IMR-90 (cell line): Measurements from ENCODE around the gene RBFOX1. TPM values are rescaled to one million over a fixed set of nuclear protein-coding genes. Genes with fewer than 3 reads are reported as not detected.

ENCODE experiments used
- ATAC-seq: fragments of 200-7000 bp; cut with Tn5 transposase; 2 replicates; pipeline ENCODE4 v1.9.1; 2020; ENCODE audit warnings: low read depth, mild to moderate bottlenecking, moderate library complexity
- BruUV-seq: library from RNA; stranded (reverse); fragments of 400-500 nt; replicated peaks from 2 replicates; lab custom pipeline; 2021; lab: Mats Ljungman, UMichigan
- CTCF ChIA-PET: fragments of 300-600 bp; formaldehyde crosslinking; extraction: SDS; loops from one replicate; lab custom pipeline; 2021; ENCODE audit warnings: antibody characterized with exemption; lab: Yijun Ruan, JAX
- POLR2A ChIA-PET: fragments of 300-600 bp; sonication (Branson Sonifier 250); formaldehyde crosslinking; loops from one replicate; lab custom pipeline; 2022; ENCODE audit warnings: antibody characterized with exemption; ENCODE audit not compliant: unreplicated experiment; lab: Charles Lee
- DNase-seq: peaks from one replicate; pipeline ENCODE4 v3.0.0; 2013
- H2AFZ ChIP-seq: replicated peaks from 2 replicates; pipeline ENCODE3; 2013; ENCODE audit warnings: low read length, mild to moderate bottlenecking; ENCODE audit not compliant: poor library complexity
- H2AK5ac ChIP-seq: 2 replicates; pipeline ENCODE4 v1.6.1; 2013; ENCODE audit warnings: low read depth, low read length, inconsistent platforms
- H2AK9ac ChIP-seq: replicated peaks from 2 replicates; pipeline ENCODE3; 2013; ENCODE audit warnings: mild to moderate bottlenecking, low read depth, low read length, moderate library complexity; ENCODE audit not compliant: poor library complexity
- H2BK120ac ChIP-seq: 2 replicates; pipeline ENCODE4 v1.6.1; 2013; ENCODE audit warnings: low read depth, low read length, inconsistent platforms
- H2BK15ac ChIP-seq: 3 replicates; pipeline ENCODE4 v1.6.1; 2013; ENCODE audit warnings: low read depth, low read length, inconsistent platforms
- H2BK20ac ChIP-seq: 2 replicates; pipeline ENCODE4 v1.6.1; 2013; ENCODE audit warnings: low read depth, mild to moderate bottlenecking, inconsistent platforms, low read length, moderate library complexity
- H2BK5ac ChIP-seq: 2 replicates; pipeline ENCODE4 v1.6.1; 2013; ENCODE audit warnings: mild to moderate bottlenecking, low read depth, low read length, inconsistent platforms; ENCODE audit not compliant: poor library complexity, severe bottlenecking
- H3K14ac ChIP-seq: replicated peaks from 2 replicates; pipeline ENCODE4 v1.6.1; 2013; ENCODE audit warnings: low read depth, low read length, inconsistent platforms
- H3K18ac ChIP-seq: 2 replicates; pipeline ENCODE4 v1.6.1; 2013; ENCODE audit warnings: low read depth, low read length, control low read depth
- H3K23ac ChIP-seq: 2 replicates; pipeline ENCODE4 v1.6.1; 2013; ENCODE audit warnings: low read depth, low read length, inconsistent platforms
- H3K27ac ChIP-seq: 2 replicates; pipeline ENCODE4 v1.5.1; 2013; ENCODE audit warnings: mild to moderate bottlenecking, control low read depth, low read length; ENCODE audit not compliant: insufficient read depth
- H3K27me3 ChIP-seq: 2 replicates; pipeline ENCODE4 v1.6.1; 2013; ENCODE audit warnings: low read length; ENCODE audit not compliant: control insufficient read depth, insufficient read depth
- H3K36me3 ChIP-seq: 2 replicates; pipeline ENCODE4 v1.6.1; 2013; ENCODE audit warnings: low read length, mixed read lengths; ENCODE audit not compliant: control insufficient read depth, insufficient read depth
- H3K4ac ChIP-seq: 2 replicates; pipeline ENCODE4 v1.6.1; 2013; ENCODE audit warnings: low read depth, low read length, inconsistent platforms
- H3K4me1 ChIP-seq: 2 replicates; pipeline ENCODE4 v1.6.1; 2013; ENCODE audit warnings: low read length, mixed read lengths; ENCODE audit not compliant: control insufficient read depth, insufficient read depth
- H3K4me2 ChIP-seq: 2 replicates; pipeline ENCODE4 v1.6.1; 2013; ENCODE audit warnings: low read depth, mild to moderate bottlenecking, control low read depth, low read length, moderate library complexity
- H3K4me3 ChIP-seq: 2 replicates; pipeline ENCODE4 v1.5.1; 2013; ENCODE audit warnings: low read depth, mild to moderate bottlenecking, control low read depth, low read length, moderate library complexity; ENCODE audit not compliant: insufficient read depth
- H3K56ac ChIP-seq: 2 replicates; pipeline ENCODE4 v1.6.1; 2013; ENCODE audit warnings: low read length, inconsistent platforms; ENCODE audit not compliant: insufficient read depth; ENCODE audit errors: extremely low read depth
- H3K79me1 ChIP-seq, 2 experiments: 2 replicates each; pipeline ENCODE4 v1.6.1; 2013; ENCODE audit warnings: low read length in 2 of 2, inconsistent platforms in 1 of 2, low read depth in 1 of 2
- H3K9ac ChIP-seq: 2 replicates; pipeline ENCODE4 v1.6.1; 2013; ENCODE audit warnings: low read depth, low read length, control low read depth
- H3K9me1 ChIP-seq: 2 replicates; pipeline ENCODE4 v1.6.1; 2013; ENCODE audit warnings: low read length, inconsistent platforms; ENCODE audit not compliant: insufficient read depth
- H3K9me3 ChIP-seq: 2 replicates; pipeline ENCODE4 v1.6.1; 2013; ENCODE audit warnings: low read length; ENCODE audit not compliant: control insufficient read depth, insufficient read depth
- H4K20me1 ChIP-seq: 2 replicates; pipeline ENCODE4 v1.6.1; 2013; ENCODE audit warnings: low read length, inconsistent platforms; ENCODE audit not compliant: insufficient read depth
- H4K5ac ChIP-seq: 2 replicates; pipeline ENCODE4 v1.6.1; 2013; ENCODE audit warnings: mild to moderate bottlenecking, low read depth, low read length, control low read depth
- H4K8ac ChIP-seq, 2 experiments: 2 replicates each; pipeline ENCODE4 v1.6.1; 2013; ENCODE audit warnings: low read depth in 2 of 2, low read length in 2 of 2, control low read depth in 1 of 2, inconsistent platforms in 1 of 2
- H4K91ac ChIP-seq: 2 replicates; pipeline ENCODE4 v1.6.1; 2013; ENCODE audit warnings: low read depth, low read length, inconsistent platforms; ENCODE audit not compliant: insufficient read depth
- CEBPB ChIP-seq: IDR thresholded peaks from 2 replicates; pipeline ENCODE4 v1.6.1; 2012; ENCODE audit warnings: low read depth, low read length, improper control_type of control experiment
- CHD1 ChIP-seq: IDR thresholded peaks from 2 replicates; pipeline ENCODE4 v1.6.1; 2012; ENCODE audit warnings: low read depth, low read length, improper control_type of control experiment
- MAFK ChIP-seq: IDR thresholded peaks from 2 replicates; pipeline ENCODE4 v1.6.1; 2012; ENCODE audit warnings: low read depth, low read length, improper control_type of control experiment
- MAZ ChIP-seq: IDR thresholded peaks from 2 replicates; pipeline ENCODE4 v1.6.1; 2012; ENCODE audit warnings: low read depth, mild to moderate bottlenecking, low read length, improper control_type of control experiment, moderate library complexity, borderline replicate concordance
- MXI1 ChIP-seq: IDR thresholded peaks from 2 replicates; pipeline ENCODE4 v1.6.1; 2012; ENCODE audit warnings: low read depth, mild to moderate bottlenecking, low read length, moderate library complexity, borderline replicate concordance
- NFE2L2 ChIP-seq: fragments of 150-350 bp; IDR thresholded peaks from 2 replicates; pipeline ENCODE4 v1.6.1; 2016; ENCODE audit warnings: low read depth, mild to moderate bottlenecking, low read length
- RAD21 ChIP-seq: IDR thresholded peaks from 2 replicates; pipeline ENCODE4 v1.6.1; 2012; ENCODE audit warnings: low read length, improper control_type of control experiment
- WGBS, 2 experiments: methylation state at CpG; one replicate each; pipeline versions ENCODE4 v1.1.5 to v1.1.7; 2013; ENCODE audit warnings: missing lambda C conversion rate in 2 of 2; ENCODE audit not compliant: insufficient read length in 1 of 2; ENCODE audit errors: extremely low coverage in 2 of 2; 5-methylcytosine and 5-hydroxymethylcytosine counted together
- dilution Hi-C: fragments of 300-500 bp; cut with HindIII; formaldehyde crosslinking; loops from one replicate; pipeline ENCODE4 v1.14.3; 2018; ENCODE audit warnings: low sequenced_read_pairs; ENCODE audit not compliant: unreplicated experiment
- in situ Hi-C: fragments of 300-500 bp; cut with MboI; formaldehyde crosslinking; loops from 3 replicates; pipeline ENCODE4 v1.14.3; 2019; ENCODE audit warnings: low sequenced_read_pairs, inconsistent platforms, mixed read lengths
- intact Hi-C: fragments of 100-400 bp; cut with micrococcal nuclease; formaldehyde crosslinking; loops from 2 replicates; pipeline ENCODE4 v1.10.0; 2022
- polyA plus RNA-seq, 3 experiments: library from polyadenylated mRNA; depleted of rRNA; stranded (reverse); fragments of >200 nt; gene quantifications; 2 replicates each; pipeline ENCODE4 v1.2.3, GENCODE V29; 2012; ENCODE audit warnings: low replicate concordance in 1 of 3
- total RNA-seq: library from RNA; depleted of rRNA; stranded (reverse); fragments of >200 nt; gene quantifications from 2 replicates; pipeline ENCODE4 v1.2.3, GENCODE V29; 2012
- TF ChIP-seq, protein P1 (sequence below): fragments of 150-350 bp; IDR thresholded peaks from 2 replicates; pipeline ENCODE4 v1.6.1; 2017; ENCODE audit warnings: mild to moderate bottlenecking, antibody characterized with exemption, low read length, low read depth

Gene RBFOX1
- total and polyA plus RNA-seq, 2 of the 4 experiments (the other 2 are of a cell fraction) = not detected

GRCh38 chr16:7714775-7715174, 382.1 kb downstream of the RBFOX1 start:
- Histone ChIP-seq H4K8ac (no peak overlapping the region), H4K20me1 (no peaks in the 10 kb centered on the region), H2BK20ac (no peak overlapping the region), H3K23ac (no peak overlapping the region), H3K56ac (no peak overlapping the region), H4K5ac (no peak overlapping the region), H3K18ac (no peak overlapping the region), H3K4me1 (no peaks in the 10 kb centered on the region), H2BK120ac (no peak overlapping the region), H4K91ac (no peak overlapping the region), H2BK15ac (no peak overlapping the region), H2AK5ac (no peak overlapping the region), H3K9me3 (peaks cover 10% of the 10 kb centered on the region), H2BK5ac (no peak overlapping the region), H3K4me3 (no peak overlapping the region), H3K36me3 (no peaks in the 10 kb centered on the region), H2AK9ac (no peak overlapping the region), H3K4ac (no peak overlapping the region), H2AFZ (no peak overlapping the region), H3K9ac (no peak overlapping the region), H3K9me1 (no peaks in the 10 kb centered on the region), H3K27me3 (no peaks in the 10 kb centered on the region), H3K14ac (no peak overlapping the region), H3K4me2 (no peak overlapping the region), H3K27ac (no peak overlapping the region), H3K79me1 (no peaks in the 10 kb centered on the region)
- intact Hi-C loops (no loop called here), dilution Hi-C loops (no loop called here), in situ Hi-C loops (no loop called here)
- WGBS, 2 experiments = 57% methylated on average over 1 of the region's 2 CpGs; no CpG with 5 or more reads in 1 of the 2 experiments
- BruUV-seq = no TSS peak
- no peak for DNase-seq
- TF ChIP-seq NFE2L2 = no peak
- no peak for TF ChIP-seq MAFK
- no peak for TF ChIP-seq MXI1
- TF ChIP-seq, protein P1, sequence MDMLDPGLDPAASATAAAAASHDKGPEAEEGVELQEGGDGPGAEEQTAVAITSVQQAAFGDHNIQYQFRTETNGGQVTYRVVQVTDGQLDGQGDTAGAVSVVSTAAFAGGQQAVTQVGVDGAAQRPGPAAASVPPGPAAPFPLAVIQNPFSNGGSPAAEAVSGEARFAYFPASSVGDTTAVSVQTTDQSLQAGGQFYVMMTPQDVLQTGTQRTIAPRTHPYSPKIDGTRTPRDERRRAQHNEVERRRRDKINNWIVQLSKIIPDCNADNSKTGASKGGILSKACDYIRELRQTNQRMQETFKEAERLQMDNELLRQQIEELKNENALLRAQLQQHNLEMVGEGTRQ = no peak
- no peak for TF ChIP-seq CHD1
- no peak for TF ChIP-seq CEBPB
- no peak for TF ChIP-seq MAZ
- no peak for TF ChIP-seq RAD21
- CTCF ChIA-PET = no interaction called here
- ATAC-seq = no peak
- POLR2A ChIA-PET = no interaction called here
